Activated naive CD4-positive, alpha-beta T cell treated with anti-CD3 and anti-CD28 coated beads, Interleukin-2, amount 50 U/mL, for 16 hours (primary cell): ENCODE measurements around the gene THAP10.
A peak's percentile ranks its signal among the peaks of the same experiment; 100 is the strongest.

Source experiments
- DNase-seq: peaks from one replicate; pipeline ENCODE4 v3.0.0-alpha.2; 2020

THAP10 gene

GRCh38 chr15:70853318-70853972 is 38.8 kb downstream of the THAP10 start:
- peak; percentile 16 for DNase-seq

- DNase-seq, result no peak
Observed at GRCh38 chr15:70852501-70853317, 39.5 kb downstream of the THAP10 start.

GRCh38 chr15:70851889-70852288 is 40.3 kb downstream of the THAP10 start:
- no peak for DNase-seq

GRCh38 chr15:70845602-70846360 is 46.5 kb downstream of the THAP10 start:
- no peak for DNase-seq

- no peak for DNase-seq
Observed at GRCh38 chr15:70837476-70837875, 54.8 kb downstream of the THAP10 start.

GRCh38 chr15:70835841-70836240 is 56.4 kb downstream of the THAP10 start:
- no peak for DNase-seq

GRCh38 chr15:70835415-70835814 is 56.8 kb downstream of the THAP10 start:
- no peak for DNase-seq

GRCh38 chr15:70834999-70835398 is 57.2 kb downstream of the THAP10 start:
- DNase-seq, result no peak

- DNase-seq, result no peak
Observed at GRCh38 chr15:70833861-70834765, 58.1 kb downstream of the THAP10 start.

GRCh38 chr15:70833422-70833821 is 58.8 kb downstream of the THAP10 start:
- no peak for DNase-seq

GRCh38 chr15:70832176-70832575 is 60.1 kb downstream of the THAP10 start:
- DNase-seq, result no peak
